GM23338 (cell line): ENCODE data around the gene UGT2B11. TPM values are rescaled to one million over a fixed set of nuclear protein-coding genes. Genes with fewer than 3 reads are reported as not detected.

Source experiments
- ATAC-seq: fragments of 200-7000 bp; cut with Tn5 transposase; 3 replicates; pipeline ENCODE4 v1.9.1; 2020
- DNase-seq: peaks from one replicate; pipeline ENCODE4 v3.0.0-alpha.2; 2015; ENCODE audit warnings: low spot score
- H2AFZ ChIP-seq: fragments of 200-600 bp; sonication (generic); 2 replicates; pipeline ENCODE4 v1.8.0; 2016; ENCODE audit warnings: antibody characterized with exemption, mild to moderate bottlenecking, moderate library complexity
- H3F3A ChIP-seq: fragments of 200-600 bp; sonication (generic); replicated peaks from 2 replicates; pipeline ENCODE4 v1.8.0; 2017; ENCODE audit warnings: antibody characterized with exemption, mixed run types, low read depth
- H3K27ac ChIP-seq: fragments of 200-600 bp; sonication (generic); 2 replicates; pipeline ENCODE4 v1.6.1; 2016; ENCODE audit warnings: low read depth
- H3K27me3 ChIP-seq: fragments of 200-600 bp; sonication (generic); 2 replicates; pipeline ENCODE4 v1.8.0; 2016; ENCODE audit warnings: mild to moderate bottlenecking, mixed run types, moderate library complexity; ENCODE audit not compliant: insufficient read depth
- H3K36me3 ChIP-seq: fragments of 200-600 bp; sonication (generic); 2 replicates; pipeline ENCODE4 v1.8.0; 2016; ENCODE audit warnings: mild to moderate bottlenecking; ENCODE audit not compliant: insufficient read depth
- H3K4me1 ChIP-seq: fragments of 200-600 bp; sonication (generic); 2 replicates; pipeline ENCODE4 v1.8.0; 2016; ENCODE audit warnings: mild to moderate bottlenecking, moderate library complexity; ENCODE audit not compliant: insufficient read depth
- H3K4me2 ChIP-seq: fragments of 200-600 bp; sonication (generic); 2 replicates; pipeline ENCODE4 v1.7.1; 2017; ENCODE audit warnings: mixed run types
- H3K4me3 ChIP-seq: fragments of 200-600 bp; sonication (generic); 2 replicates; pipeline ENCODE4 v1.6.1; 2016; ENCODE audit warnings: mixed run types
- H3K79me2 ChIP-seq: fragments of 200-600 bp; sonication (generic); replicated peaks from 2 replicates; pipeline ENCODE4 v1.8.0; 2017; ENCODE audit warnings: mild to moderate bottlenecking; ENCODE audit not compliant: insufficient read depth
- H3K9me2 ChIP-seq: fragments of 200-600 bp; sonication (generic); 2 replicates; pipeline ENCODE4 v1.8.0; 2017; ENCODE audit not compliant: insufficient read depth
- H4K20me1 ChIP-seq: fragments of 200-600 bp; sonication (generic); replicated peaks from 2 replicates; pipeline ENCODE4 v1.8.0; 2017; ENCODE audit warnings: mild to moderate bottlenecking; ENCODE audit not compliant: insufficient read depth
- H3K27ac Mint-ChIP-seq: 2 replicates; pipeline ENCODE4 v1.8.0; 2020; ENCODE audit warnings: inconsistent platforms, mild to moderate bottlenecking, moderate library complexity, mixed read lengths
- H3K27me3 Mint-ChIP-seq: 3 replicates; pipeline ENCODE4 v1.8.0; 2022; ENCODE audit warnings: low read depth, mild to moderate bottlenecking, moderate library complexity, mixed read lengths, inconsistent platforms; ENCODE audit not compliant: insufficient read depth, poor library complexity
- H3K36me3 Mint-ChIP-seq: 3 replicates; pipeline ENCODE4 v1.8.0; 2021; ENCODE audit warnings: low read depth, mild to moderate bottlenecking, inconsistent platforms, moderate library complexity, mixed read lengths
- H3K4me1 Mint-ChIP-seq: 3 replicates; pipeline ENCODE4 v1.8.0; 2020; ENCODE audit warnings: mild to moderate bottlenecking, inconsistent platforms, mixed read lengths
- H3K4me3 Mint-ChIP-seq: 3 replicates; pipeline ENCODE4 v1.8.0; 2021; ENCODE audit warnings: moderate library complexity, mild to moderate bottlenecking, inconsistent platforms, mixed read lengths
- H3K9me3 Mint-ChIP-seq: 3 replicates; pipeline ENCODE4 v1.8.0; 2020; ENCODE audit warnings: moderate library complexity, mild to moderate bottlenecking, inconsistent platforms, mixed read lengths
- CREB1 ChIP-seq: fragments of 250-450 bp; sonication (Bioruptor Pico); IDR thresholded peaks from 2 replicates; pipeline ENCODE4 v1.5.0; 2020; ENCODE audit warnings: low read depth, mild to moderate bottlenecking, moderate library complexity
- CTCF ChIP-seq, 2 experiments: fragments of 200-600 bp in 1 of 2; sonication (generic) in 1 of 2; conservative IDR thresholded peaks; 2 replicates each; pipeline versions ENCODE4 v1.5.1 to v1.6.1; 2016 to 2017; ENCODE audit warnings: antibody characterized with exemption in 2 of 2, low read depth in 2 of 2, mild to moderate bottlenecking in 2 of 2, moderate library complexity in 1 of 2
- ETS1 ChIP-seq: IDR thresholded peaks from 2 replicates; pipeline ENCODE4 v1.6.1; 2016; ENCODE audit warnings: antibody characterized with exemption
- EZH2 ChIP-seq: fragments of 200-600 bp; sonication (generic); IDR thresholded peaks from one replicate; pipeline ENCODE4 v1.8.0; 2017; ENCODE audit warnings: antibody characterized with exemption, mild to moderate bottlenecking, low read depth; ENCODE audit not compliant: unreplicated experiment
- JUNB ChIP-seq: IDR thresholded peaks from one replicate; pipeline ENCODE4 v1.6.1; 2016; ENCODE audit warnings: antibody characterized with exemption; ENCODE audit not compliant: unreplicated experiment
- NANOG ChIP-seq: IDR thresholded peaks from 2 replicates; pipeline ENCODE4 v1.6.1; 2016; ENCODE audit warnings: antibody characterized with exemption, borderline replicate concordance
- POLR2AphosphoS5 ChIP-seq: IDR thresholded peaks from 2 replicates; pipeline ENCODE4 v1.6.1; 2016; ENCODE audit warnings: antibody characterized with exemption, low read depth
- REST ChIP-seq: IDR thresholded peaks from one replicate; pipeline ENCODE4 v1.6.1; 2018; ENCODE audit warnings: antibody characterized with exemption; ENCODE audit not compliant: unreplicated experiment
- STAT1 ChIP-seq: IDR thresholded peaks from one replicate; pipeline ENCODE4 v1.6.1; 2016; ENCODE audit warnings: antibody characterized with exemption; ENCODE audit not compliant: unreplicated experiment
- ZNF462 ChIP-seq: fragments of 250-450 bp; sonication (Bioruptor Pico); IDR thresholded peaks from 2 replicates; pipeline ENCODE4 v1.5.0; 2020; ENCODE audit warnings: mild to moderate bottlenecking, moderate library complexity
- polyA plus RNA-seq: library from polyadenylated mRNA; unstranded; fragments of >200 nt; fragmentation: Nextera tagmentation; extraction: Ambion mirVana; gene quantifications from 2 replicates; pipeline ENCODE4 v1.2.1, GENCODE V29; 2016
- total RNA-seq: library from RNA; depleted of rRNA; stranded (reverse); fragments of >200 nt; shearing (Covaris generic); gene quantifications from 2 replicates; pipeline ENCODE4 v1.2.3, GENCODE V29; 2014

The UGT2B11 gene
- total and polyA plus RNA-seq, 2 experiments from 2014 or later: not detected

GRCh38 chr4:69156913-69157312 is 57.6 kb downstream of the UGT2B11 start:
- Mint-ChIP-seq H3K9me3 (no peaks in the 10 kb centered on the region; the same call in 2 of the 3 replicates), H3K27me3 (no peaks in the 10 kb centered on the region), H3K36me3 (no peaks in the 10 kb centered on the region), H3K27ac (no peak overlapping the region), H3K4me1 (no peaks in the 10 kb centered on the region), H3K4me3 (no peak overlapping the region)
- Histone ChIP-seq H4K20me1 (no peaks in the 10 kb centered on the region), H3K27ac (no peak overlapping the region), H3K4me3 (no peak overlapping the region), H3K4me2 (no peak overlapping the region), H3K9me2 (no peaks in the 10 kb centered on the region), H3K4me1 (no peaks in the 10 kb centered on the region), H3K36me3 (no peaks in the 10 kb centered on the region), H3K79me2 (no peaks in the 10 kb centered on the region), H3K27me3 (no peaks in the 10 kb centered on the region), H2AFZ (no peak overlapping the region), H3F3A (no peaks in the 10 kb centered on the region)
- ATAC-seq (peak; percentile 87), DNase-seq (peak; percentile 73)
- no peak for TF ChIP-seq EZH2
- peak; percentile 42 to 63; a peak in 3 of 4 replicates for TF ChIP-seq CTCF (conservative IDR thresholded peaks at IDR 0.05; ENCODE audit: low read depth in 2 of 2)
- TF ChIP-seq NANOG: no peak
- TF ChIP-seq REST: no peak
- TF ChIP-seq STAT1: no peak

- Histone ChIP-seq H3K36me3 (no peaks in the 10 kb centered on the region), H3F3A (no peaks in the 10 kb centered on the region), H3K4me3 (no peak overlapping the region), H4K20me1 (no peaks in the 10 kb centered on the region), H3K4me2 (no peak overlapping the region), H3K4me1 (no peaks in the 10 kb centered on the region), H3K27me3 (no peaks in the 10 kb centered on the region), H2AFZ (no peak overlapping the region), H3K79me2 (no peaks in the 10 kb centered on the region), H3K9me2 (no peaks in the 10 kb centered on the region), H3K27ac (no peak overlapping the region)
- DNase-seq (no peak), ATAC-seq (no peak)
- H3K9me3 Mint-ChIP-seq: no peaks in the 10 kb centered on the region; the same call in 2 of the 3 replicates
- H3K4me3 Mint-ChIP-seq: no peak overlapping the region
- H3K27me3 Mint-ChIP-seq: no peaks in the 10 kb centered on the region
- no peak overlapping the region; the same call in 1 of the 2 replicates for H3K27ac Mint-ChIP-seq
- H3K4me1 Mint-ChIP-seq: no peaks in the 10 kb centered on the region
- no peaks in the 10 kb centered on the region for H3K36me3 Mint-ChIP-seq
- TF ChIP-seq ZNF462 (CRISPR knock-in tag) (no peak), JUNB (no peak), CREB1 (CRISPR knock-in tag) (no peak), ETS1 (no peak), POLR2AphosphoS5 (no peak)
Measured at GRCh38 chr4:69154021-69154420, 60.5 kb downstream of the UGT2B11 start.
